ENCODE data around the gene GRM1. TPM values are rescaled to one million over a fixed set of nuclear protein-coding genes. Genes with fewer than 3 reads are reported as not detected.

The GRM1 gene
- total and polyA plus RNA-seq, 2 donors (not counting 3 experiments of a cell fraction or from before 2014, with no cell fraction given) = 0.07 TPM; not detected in 1

DNA sequence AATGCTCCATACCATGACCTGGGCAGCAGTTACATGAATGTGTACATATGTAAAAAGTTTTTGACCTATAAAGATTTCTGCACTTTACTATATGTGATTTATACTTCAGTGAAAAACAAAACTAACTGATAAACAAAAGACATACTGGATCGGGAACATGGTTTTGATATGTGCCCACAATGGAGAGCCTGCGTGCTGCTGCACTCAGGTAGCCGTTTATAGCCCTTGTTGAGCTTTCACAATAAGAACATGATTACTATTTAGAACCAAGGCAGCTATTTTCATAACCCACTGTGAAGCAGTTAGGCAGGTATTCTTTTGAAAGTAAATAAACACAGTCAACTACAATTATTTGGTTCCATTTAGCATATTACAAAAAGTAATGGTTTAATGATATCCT, 318.8 kb downstream of the GRM1 start:
- Histone ChIP-seq H3K9me3 (replicated peaks; ENCODE audit: control insufficient read depth, insufficient read depth, low read length) (no peaks in the 10 kb centered on the region), H3K4me1 (ENCODE audit: control insufficient read depth, extremely low read depth, insufficient read depth, low read length) (no peaks in the 10 kb centered on the region), H3K27me3 (ENCODE audit: control insufficient read depth in 2 of 2, insufficient read depth in 2 of 2, low read length in 2 of 2) (no peaks in the 10 kb centered on the region), H3K4me2 (ENCODE audit: insufficient read depth, low read length) (no peak overlapping the region), H3K27ac (ENCODE audit: insufficient read depth, low read depth, low read length) (no peak overlapping the region), H3K9ac (replicated peaks; ENCODE audit: extremely low read depth, insufficient read depth, low read length) (no peak overlapping the region), H2AFZ (ENCODE audit: low read depth, low read length) (no peak overlapping the region), H3K36me3 (ENCODE audit: control insufficient read depth in 2 of 2, extremely low read depth in 1 of 2, insufficient read depth in 2 of 2, low read length in 2 of 2) (no peaks in the 10 kb centered on the region), H3K9me1 (replicated peaks; ENCODE audit: control insufficient read depth, extremely low read depth, insufficient read depth, low read length) (no peaks in the 10 kb centered on the region), H4K20me1 (replicated peaks; ENCODE audit: control insufficient read depth, extremely low read depth, insufficient read depth, low read length) (no peaks in the 10 kb centered on the region), H3K79me2 (ENCODE audit: control insufficient read depth, insufficient read depth, low read length) (no peaks in the 10 kb centered on the region), H3K4me3 (replicated peaks in 1 of 3; ENCODE audit: insufficient read depth in 1 of 3, low read depth in 1 of 3, low read length in 3 of 3) (no peak overlapping the region)
- no peak for FAIRE-seq
- dilution Hi-C loops (cut with MboI; ENCODE audit: extremely low pct_ligation_motif_present, low sequenced_read_pairs) = no loop called here
- no peak for TF ChIP-seq MYC (IDR thresholded peaks at IDR 0.05; ENCODE audit: low read depth, low read length)
- TF ChIP-seq, protein P1, sequence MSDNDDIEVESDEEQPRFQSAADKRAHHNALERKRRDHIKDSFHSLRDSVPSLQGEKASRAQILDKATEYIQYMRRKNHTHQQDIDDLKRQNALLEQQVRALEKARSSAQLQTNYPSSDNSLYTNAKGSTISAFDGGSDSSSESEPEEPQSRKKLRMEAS (IDR thresholded peaks at IDR 0.05; ENCODE audit: insufficient read depth, insufficient read length) = no peak
- no peak for TF ChIP-seq FOS (IDR thresholded peaks at IDR 0.05; ENCODE audit: borderline replicate concordance, insufficient read depth, low read length)
- TF ChIP-seq, protein P2, sequence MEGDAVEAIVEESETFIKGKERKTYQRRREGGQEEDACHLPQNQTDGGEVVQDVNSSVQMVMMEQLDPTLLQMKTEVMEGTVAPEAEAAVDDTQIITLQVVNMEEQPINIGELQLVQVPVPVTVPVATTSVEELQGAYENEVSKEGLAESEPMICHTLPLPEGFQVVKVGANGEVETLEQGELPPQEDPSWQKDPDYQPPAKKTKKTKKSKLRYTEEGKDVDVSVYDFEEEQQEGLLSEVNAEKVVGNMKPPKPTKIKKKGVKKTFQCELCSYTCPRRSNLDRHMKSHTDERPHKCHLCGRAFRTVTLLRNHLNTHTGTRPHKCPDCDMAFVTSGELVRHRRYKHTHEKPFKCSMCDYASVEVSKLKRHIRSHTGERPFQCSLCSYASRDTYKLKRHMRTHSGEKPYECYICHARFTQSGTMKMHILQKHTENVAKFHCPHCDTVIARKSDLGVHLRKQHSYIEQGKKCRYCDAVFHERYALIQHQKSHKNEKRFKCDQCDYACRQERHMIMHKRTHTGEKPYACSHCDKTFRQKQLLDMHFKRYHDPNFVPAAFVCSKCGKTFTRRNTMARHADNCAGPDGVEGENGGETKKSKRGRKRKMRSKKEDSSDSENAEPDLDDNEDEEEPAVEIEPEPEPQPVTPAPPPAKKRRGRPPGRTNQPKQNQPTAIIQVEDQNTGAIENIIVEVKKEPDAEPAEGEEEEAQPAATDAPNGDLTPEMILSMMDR (IDR thresholded peaks at IDR 0.05; ENCODE audit: extremely low read depth in 1 of 2, insufficient read depth in 1 of 2, low read depth in 1 of 2, low read length in 2 of 2) = no peak
- TF ChIP-seq POLR2AphosphoS5 (IDR thresholded peaks at IDR 0.05; ENCODE audit: insufficient read depth, low read depth, low read length) = no peak
- no peak for TF ChIP-seq JUN (IDR thresholded peaks at IDR 0.05; ENCODE audit: borderline replicate concordance, insufficient read depth, insufficient read length, low read depth)
- no peak for TF ChIP-seq GATA2 (IDR thresholded peaks at IDR 0.05; ENCODE audit: insufficient read depth, insufficient read length, low read depth, low read length)
- no peak for TF ChIP-seq EZH2 (IDR thresholded peaks at IDR 0.05; ENCODE audit: borderline replicate concordance, low read depth, low read length, severe bottlenecking)
- TF ChIP-seq POLR2A (IDR thresholded peaks at IDR 0.05; ENCODE audit: low read depth, low read length) = no peak
- DNase-seq (ENCODE audit: low read depth, low spot score) = no peak
- POLR2A ChIA-PET = no interaction called here
- intact Hi-C loops (cut with micrococcal nuclease) = no loop called here
- CTCF ChIA-PET = no interaction called here
- no TSS peak for BruUV-seq (replicated peaks)

Measured in endothelial cell of umbilical vein (primary cell).